GM12892 (cell line): ENCODE results near the gene EPN1.

Experiments used
- POLR2A ChIP-seq: IDR thresholded peaks from 2 replicates; pipeline ENCODE4 v1.6.1; 2011; ENCODE audit warnings: low read depth, low read length, control low read depth
- POLR2AphosphoS5 ChIP-seq: IDR thresholded peaks from 2 replicates; pipeline ENCODE4 v1.6.1; 2011; ENCODE audit warnings: low read depth, low read length, control low read depth

- TF ChIP-seq POLR2A: no peak
- no peak for TF ChIP-seq POLR2AphosphoS5
These were observed 22.5 kb upstream of the EPN1 start for GRCh38 chr19:55652311-55653128.
